Neural cell (in vitro differentiated cells): ENCODE results near the gene PNPLA2.

ENCODE experiments used
- EP300 ChIP-seq: fragments of 450-650 bp; conservative IDR thresholded peaks from 2 replicates; pipeline ENCODE4 v1.6.1; 2014; ENCODE audit warnings: antibody characterized with exemption, mild to moderate bottlenecking, moderate library complexity; ENCODE audit not compliant: poor library complexity, severe bottlenecking
- EZH2 ChIP-seq: fragments of 200-600, 300-800 bp; shearing (Covaris generic), sonication (generic); IDR thresholded peaks from 2 replicates; pipeline ENCODE4 v1.6.1; 2014; ENCODE audit warnings: antibody characterized with exemption, low read length, borderline replicate concordance, mild to moderate bottlenecking; ENCODE audit not compliant: insufficient read depth, poor library complexity, severe bottlenecking
- MXI1 ChIP-seq: fragments of 450-650 bp; conservative IDR thresholded peaks from 2 replicates; pipeline ENCODE4 v1.6.1; 2014; ENCODE audit warnings: antibody characterized with exemption, mild to moderate bottlenecking; ENCODE audit not compliant: poor library complexity, severe bottlenecking
- POLR2AphosphoS5 ChIP-seq: IDR thresholded peaks from 2 replicates; pipeline ENCODE4 v1.6.1; 2012
- SMC3 ChIP-seq: fragments of 450-650 bp; conservative IDR thresholded peaks from 2 replicates; pipeline ENCODE4 v1.6.1; 2014; ENCODE audit warnings: antibody characterized with exemption, mild to moderate bottlenecking, moderate library complexity; ENCODE audit not compliant: poor library complexity
- TF ChIP-seq, protein P1 (sequence below): fragments of 450-650 bp; IDR thresholded peaks from 2 replicates; pipeline ENCODE4 v1.5.1; 2014; ENCODE audit warnings: antibody characterized with exemption, mild to moderate bottlenecking, moderate library complexity; ENCODE audit not compliant: poor library complexity, severe bottlenecking
- TF ChIP-seq, protein P2 (sequence below): IDR thresholded peaks from 2 replicates; pipeline ENCODE4 v1.6.1; 2012; ENCODE audit warnings: borderline replicate concordance

DNA sequence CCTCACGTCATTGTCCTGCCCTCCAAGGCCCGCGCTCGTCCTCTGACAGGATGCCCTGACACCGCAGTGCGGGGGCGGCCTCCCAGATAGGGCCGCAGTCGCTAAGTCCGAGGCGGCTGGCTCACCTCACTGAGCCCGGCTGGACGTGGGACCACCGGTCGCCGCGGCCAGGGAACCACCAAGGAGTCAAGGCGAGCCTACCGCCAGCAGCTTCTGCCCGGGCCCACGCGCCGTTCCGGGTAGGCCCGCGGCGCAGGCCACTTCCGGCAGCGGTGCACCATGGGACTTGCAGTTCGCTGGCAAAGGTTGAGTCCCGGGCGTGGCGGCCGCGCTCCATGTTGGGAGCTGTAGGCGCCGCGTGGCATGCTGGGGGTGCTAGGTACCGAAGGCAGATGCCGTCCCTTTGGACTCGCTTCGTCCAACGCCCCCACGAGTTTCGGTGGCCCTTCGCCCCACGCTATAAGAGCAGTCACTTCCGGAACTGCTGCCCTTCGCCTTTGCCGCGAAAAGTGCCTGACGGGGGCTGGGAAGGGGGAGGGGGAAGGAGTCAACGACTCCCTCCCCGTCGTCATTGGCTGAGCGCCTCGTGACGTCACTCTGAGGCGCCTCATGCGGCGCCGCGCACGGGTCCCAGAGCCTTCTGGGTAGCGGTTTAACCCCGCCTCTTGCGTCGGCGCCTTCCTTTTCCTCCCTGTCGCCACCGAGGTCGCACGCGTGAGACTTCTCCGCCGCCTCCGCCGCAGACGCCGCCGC is 9.3 kb upstream of the PNPLA2 start, which contains the start of gene RPLP2:
- TF ChIP-seq, protein P1, sequence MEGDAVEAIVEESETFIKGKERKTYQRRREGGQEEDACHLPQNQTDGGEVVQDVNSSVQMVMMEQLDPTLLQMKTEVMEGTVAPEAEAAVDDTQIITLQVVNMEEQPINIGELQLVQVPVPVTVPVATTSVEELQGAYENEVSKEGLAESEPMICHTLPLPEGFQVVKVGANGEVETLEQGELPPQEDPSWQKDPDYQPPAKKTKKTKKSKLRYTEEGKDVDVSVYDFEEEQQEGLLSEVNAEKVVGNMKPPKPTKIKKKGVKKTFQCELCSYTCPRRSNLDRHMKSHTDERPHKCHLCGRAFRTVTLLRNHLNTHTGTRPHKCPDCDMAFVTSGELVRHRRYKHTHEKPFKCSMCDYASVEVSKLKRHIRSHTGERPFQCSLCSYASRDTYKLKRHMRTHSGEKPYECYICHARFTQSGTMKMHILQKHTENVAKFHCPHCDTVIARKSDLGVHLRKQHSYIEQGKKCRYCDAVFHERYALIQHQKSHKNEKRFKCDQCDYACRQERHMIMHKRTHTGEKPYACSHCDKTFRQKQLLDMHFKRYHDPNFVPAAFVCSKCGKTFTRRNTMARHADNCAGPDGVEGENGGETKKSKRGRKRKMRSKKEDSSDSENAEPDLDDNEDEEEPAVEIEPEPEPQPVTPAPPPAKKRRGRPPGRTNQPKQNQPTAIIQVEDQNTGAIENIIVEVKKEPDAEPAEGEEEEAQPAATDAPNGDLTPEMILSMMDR = peak; percentile 29
- TF ChIP-seq EZH2 = no peak
- TF ChIP-seq, protein P2, sequence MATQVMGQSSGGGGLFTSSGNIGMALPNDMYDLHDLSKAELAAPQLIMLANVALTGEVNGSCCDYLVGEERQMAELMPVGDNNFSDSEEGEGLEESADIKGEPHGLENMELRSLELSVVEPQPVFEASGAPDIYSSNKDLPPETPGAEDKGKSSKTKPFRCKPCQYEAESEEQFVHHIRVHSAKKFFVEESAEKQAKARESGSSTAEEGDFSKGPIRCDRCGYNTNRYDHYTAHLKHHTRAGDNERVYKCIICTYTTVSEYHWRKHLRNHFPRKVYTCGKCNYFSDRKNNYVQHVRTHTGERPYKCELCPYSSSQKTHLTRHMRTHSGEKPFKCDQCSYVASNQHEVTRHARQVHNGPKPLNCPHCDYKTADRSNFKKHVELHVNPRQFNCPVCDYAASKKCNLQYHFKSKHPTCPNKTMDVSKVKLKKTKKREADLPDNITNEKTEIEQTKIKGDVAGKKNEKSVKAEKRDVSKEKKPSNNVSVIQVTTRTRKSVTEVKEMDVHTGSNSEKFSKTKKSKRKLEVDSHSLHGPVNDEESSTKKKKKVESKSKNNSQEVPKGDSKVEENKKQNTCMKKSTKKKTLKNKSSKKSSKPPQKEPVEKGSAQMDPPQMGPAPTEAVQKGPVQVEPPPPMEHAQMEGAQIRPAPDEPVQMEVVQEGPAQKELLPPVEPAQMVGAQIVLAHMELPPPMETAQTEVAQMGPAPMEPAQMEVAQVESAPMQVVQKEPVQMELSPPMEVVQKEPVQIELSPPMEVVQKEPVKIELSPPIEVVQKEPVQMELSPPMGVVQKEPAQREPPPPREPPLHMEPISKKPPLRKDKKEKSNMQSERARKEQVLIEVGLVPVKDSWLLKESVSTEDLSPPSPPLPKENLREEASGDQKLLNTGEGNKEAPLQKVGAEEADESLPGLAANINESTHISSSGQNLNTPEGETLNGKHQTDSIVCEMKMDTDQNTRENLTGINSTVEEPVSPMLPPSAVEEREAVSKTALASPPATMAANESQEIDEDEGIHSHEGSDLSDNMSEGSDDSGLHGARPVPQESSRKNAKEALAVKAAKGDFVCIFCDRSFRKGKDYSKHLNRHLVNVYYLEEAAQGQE = peak; percentile 76
- peak; percentile 29 for TF ChIP-seq SMC3
- peak; percentile 97 for TF ChIP-seq MXI1
- peak; percentile 85 for TF ChIP-seq EP300
- TF ChIP-seq POLR2AphosphoS5 = peak; percentile 93
